DND-41 (cell line): ENCODE data around the gene SLC39A6.

Experiments
- ATAC-seq: fragments of 200-7000 bp; cut with Tn5 transposase; 3 replicates; pipeline ENCODE4 v1.9.1; 2021; ENCODE audit warnings: low read depth; ENCODE audit not compliant: insufficient read depth
- DNase-seq: peaks from one replicate; pipeline ENCODE4 v3.0.0-alpha.2; 2020
- H2AFZ ChIP-seq: 2 replicates; pipeline ENCODE4 v1.6.0; 2012; ENCODE audit warnings: low read depth, low read length
- H3K27ac ChIP-seq: 2 replicates; pipeline ENCODE4 v1.5.1; 2012; ENCODE audit warnings: low read length, inconsistent platforms
- H3K27me3 ChIP-seq: fragments of 200-600 bp; sonication (generic); 2 replicates; pipeline ENCODE4 v1.6.0; 2012; ENCODE audit warnings: low read length, mild to moderate bottlenecking, inconsistent platforms; ENCODE audit not compliant: insufficient read depth, poor library complexity
- H3K36me3 ChIP-seq: 2 replicates; pipeline ENCODE4 v1.5.1; 2012; ENCODE audit warnings: low read length, inconsistent platforms; ENCODE audit not compliant: insufficient read depth
- H3K4me1 ChIP-seq: 2 replicates; pipeline ENCODE4 v1.5.1; 2012; ENCODE audit warnings: mild to moderate bottlenecking, low read length; ENCODE audit not compliant: insufficient read depth
- H3K4me2 ChIP-seq: 2 replicates; pipeline ENCODE4 v1.6.0; 2012; ENCODE audit warnings: mild to moderate bottlenecking, moderate library complexity, low read length, inconsistent platforms; ENCODE audit not compliant: insufficient read depth
- H3K4me3 ChIP-seq, 2 experiments: fragments of 200-600 bp in 1 of 2; shearing (Covaris generic) in 1 of 2; 2 replicates each; pipeline ENCODE4 v1.5.1; 2012 to 2016; ENCODE audit warnings: inconsistent platforms in 2 of 2, low read length in 2 of 2, mild to moderate bottlenecking in 2 of 2, low read depth in 1 of 2, moderate library complexity in 1 of 2
- H3K79me2 ChIP-seq: 2 replicates; pipeline ENCODE4 v1.6.0; 2012; ENCODE audit warnings: low read length, inconsistent platforms; ENCODE audit not compliant: insufficient read depth
- H3K9ac ChIP-seq: 2 replicates; pipeline ENCODE4 v1.6.0; 2012; ENCODE audit warnings: low read depth, mild to moderate bottlenecking, inconsistent platforms, low read length, moderate library complexity
- H3K9me3 ChIP-seq: 2 replicates; pipeline ENCODE4 v1.5.1; 2012; ENCODE audit warnings: low read length, moderate library complexity, mild to moderate bottlenecking, inconsistent platforms; ENCODE audit not compliant: insufficient read depth, severe bottlenecking
- H4K20me1 ChIP-seq: 2 replicates; pipeline ENCODE4 v1.6.0; 2012; ENCODE audit warnings: low read length; ENCODE audit not compliant: insufficient read depth
- EZH2 ChIP-seq: IDR thresholded peaks from 3 replicates; pipeline ENCODE4 v1.6.1; 2012; ENCODE audit warnings: borderline replicate concordance, low read depth, mild to moderate bottlenecking, moderate library complexity, low read length, inconsistent platforms; ENCODE audit not compliant: severe bottlenecking
- TF ChIP-seq, protein P1 (sequence below): IDR thresholded peaks from 2 replicates; pipeline ENCODE4 v1.5.1; 2012; ENCODE audit warnings: borderline replicate concordance, low read length, moderate library complexity, mild to moderate bottlenecking; ENCODE audit not compliant: poor library complexity, severe bottlenecking; ENCODE audit errors: extremely low read depth

The SLC39A6 gene

DNA sequence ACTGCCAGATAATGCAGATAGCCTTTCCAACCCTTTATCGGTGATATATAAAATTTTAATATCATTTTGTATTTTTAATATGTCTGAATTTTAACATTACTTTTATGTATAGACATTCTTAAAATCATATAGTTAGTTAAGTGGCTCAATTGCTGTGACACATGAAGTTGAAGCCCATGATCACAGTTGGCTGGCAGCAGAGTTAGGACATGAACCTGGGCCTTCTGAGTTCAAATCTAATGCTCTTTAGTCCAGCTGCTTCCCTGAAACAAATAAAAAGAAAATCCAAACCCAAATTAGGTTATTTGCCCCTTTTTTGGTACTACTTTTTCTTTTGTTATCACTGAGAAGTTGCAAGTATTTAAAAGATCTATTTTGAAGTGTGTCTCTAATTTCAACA lies 6.1 kb upstream of the SLC39A6 start:
- peaks cover 60% of the 10 kb centered on the region for H3K79me2 ChIP-seq
- peaks cover 66% of the 10 kb centered on the region for H3K36me3 ChIP-seq
- H3K4me2 ChIP-seq = no peak overlapping the region
- H3K9me3 ChIP-seq = no peaks in the 10 kb centered on the region
- H2AFZ ChIP-seq = no peak overlapping the region
- H3K27me3 ChIP-seq = no peaks in the 10 kb centered on the region
- no peak overlapping the region for H3K4me3 ChIP-seq
- peaks cover 34% of the 10 kb centered on the region; the same call in 1 of the 2 replicates for H4K20me1 ChIP-seq
- no peak for DNase-seq
- peaks cover 33% of the 10 kb centered on the region for H3K4me1 ChIP-seq
- H3K27ac ChIP-seq = no peak overlapping the region
- H3K9ac ChIP-seq = no peak overlapping the region
- no peak for TF ChIP-seq EZH2
- TF ChIP-seq, protein P1, sequence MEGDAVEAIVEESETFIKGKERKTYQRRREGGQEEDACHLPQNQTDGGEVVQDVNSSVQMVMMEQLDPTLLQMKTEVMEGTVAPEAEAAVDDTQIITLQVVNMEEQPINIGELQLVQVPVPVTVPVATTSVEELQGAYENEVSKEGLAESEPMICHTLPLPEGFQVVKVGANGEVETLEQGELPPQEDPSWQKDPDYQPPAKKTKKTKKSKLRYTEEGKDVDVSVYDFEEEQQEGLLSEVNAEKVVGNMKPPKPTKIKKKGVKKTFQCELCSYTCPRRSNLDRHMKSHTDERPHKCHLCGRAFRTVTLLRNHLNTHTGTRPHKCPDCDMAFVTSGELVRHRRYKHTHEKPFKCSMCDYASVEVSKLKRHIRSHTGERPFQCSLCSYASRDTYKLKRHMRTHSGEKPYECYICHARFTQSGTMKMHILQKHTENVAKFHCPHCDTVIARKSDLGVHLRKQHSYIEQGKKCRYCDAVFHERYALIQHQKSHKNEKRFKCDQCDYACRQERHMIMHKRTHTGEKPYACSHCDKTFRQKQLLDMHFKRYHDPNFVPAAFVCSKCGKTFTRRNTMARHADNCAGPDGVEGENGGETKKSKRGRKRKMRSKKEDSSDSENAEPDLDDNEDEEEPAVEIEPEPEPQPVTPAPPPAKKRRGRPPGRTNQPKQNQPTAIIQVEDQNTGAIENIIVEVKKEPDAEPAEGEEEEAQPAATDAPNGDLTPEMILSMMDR = no peak
- ATAC-seq = no peak

DNA sequence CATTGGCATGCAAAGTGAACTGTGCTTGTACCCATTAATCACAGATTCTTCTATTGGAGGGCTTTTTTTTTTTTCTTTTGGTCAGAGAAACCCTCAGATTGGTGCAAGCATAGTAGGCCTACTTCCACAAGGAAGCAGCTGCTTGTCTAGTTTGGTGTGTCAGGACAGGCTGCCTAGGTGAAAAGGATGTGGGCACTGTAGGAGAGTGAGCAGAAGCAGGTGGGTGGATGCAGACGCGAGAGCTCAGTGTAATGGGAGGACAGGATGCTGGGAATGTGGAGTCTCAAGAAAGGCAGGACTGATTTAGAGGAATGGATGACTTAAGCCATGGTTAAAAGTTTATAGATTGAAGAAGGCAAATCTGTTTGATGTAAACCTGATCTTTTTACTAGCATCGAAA lies 3.6 kb upstream of the SLC39A6 start:
- H3K9ac ChIP-seq = no peak overlapping the region
- peaks cover 47% of the 10 kb centered on the region for H3K36me3 ChIP-seq
- no peak overlapping the region; a peak in 1 of 4 replicates for H3K4me3 ChIP-seq
- H3K9me3 ChIP-seq = no peaks in the 10 kb centered on the region
- H3K4me1 ChIP-seq = peaks cover 41% of the 10 kb centered on the region
- H3K79me2 ChIP-seq = peaks cover 84% of the 10 kb centered on the region
- no peak for ATAC-seq
- TF ChIP-seq, protein P1 = no peak
- TF ChIP-seq EZH2 = no peak
- no peak overlapping the region for H2AFZ ChIP-seq
- no peaks in the 10 kb centered on the region for H3K27me3 ChIP-seq
- no peak overlapping the region for H3K27ac ChIP-seq
- peak overlapping the region; percentile 72; the same call in 1 of the 2 replicates for H3K4me2 ChIP-seq
- peaks cover 34% of the 10 kb centered on the region; the same call in 1 of the 2 replicates for H4K20me1 ChIP-seq
- DNase-seq = no peak

DNA sequence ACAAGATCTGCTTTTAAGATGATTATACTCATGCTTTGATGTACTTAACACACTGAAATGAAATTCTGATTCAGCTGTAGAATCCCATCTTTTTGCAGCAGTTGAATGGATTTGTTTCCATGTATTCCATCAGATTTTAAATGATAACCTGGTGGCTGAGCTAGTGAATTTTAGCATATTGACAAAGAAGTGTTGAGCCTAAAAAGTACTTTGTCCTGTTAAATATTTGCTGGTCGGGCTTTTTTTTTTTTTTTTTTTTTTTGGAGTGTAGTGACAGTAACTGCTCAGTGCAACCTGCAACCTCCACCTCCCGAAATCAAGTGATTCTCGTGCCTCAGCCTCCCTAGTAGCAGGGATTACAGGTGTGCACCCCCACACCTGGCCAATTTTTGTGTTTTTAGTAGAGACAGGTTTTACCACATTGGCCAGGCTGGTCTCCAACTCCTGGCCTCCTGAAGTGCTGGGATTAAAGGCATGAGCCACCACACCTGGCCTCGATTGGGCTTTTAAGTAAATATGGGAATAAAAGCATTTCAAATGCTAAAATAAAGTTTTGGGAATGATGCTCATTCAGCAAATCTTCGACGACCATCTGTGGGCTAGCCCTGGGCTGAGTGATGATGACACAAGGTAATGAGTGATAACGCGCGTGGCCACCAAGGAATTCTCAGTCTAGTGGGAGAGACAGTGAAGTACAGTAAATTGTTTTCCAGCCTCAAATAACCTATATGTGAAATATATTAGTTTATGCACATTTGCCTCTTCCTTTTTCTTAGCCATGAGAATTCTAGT lies 2.7 kb upstream of the SLC39A6 start:
- Histone ChIP-seq H3K4me1 (peaks cover 49% of the 10 kb centered on the region), H3K27ac (no peak overlapping the region; the same call in 1 of the 2 replicates), H3K9me3 (no peaks in the 10 kb centered on the region), H2AFZ (no peak overlapping the region), H3K36me3 (peaks cover 38% of the 10 kb centered on the region), H3K27me3 (no peaks in the 10 kb centered on the region), H3K4me2 (peak overlapping the region; percentile 72), H3K4me3 (peak overlapping the region in 1 of 2 experiments; percentile 93; a peak in 2 of 4 replicates), H3K79me2 (peaks cover 93% of the 10 kb centered on the region), H4K20me1 (peaks cover 34% of the 10 kb centered on the region; the same call in 1 of the 2 replicates), H3K9ac (peak overlapping the region; percentile 24; the same call in 1 of the 2 replicates)
- no peak for ATAC-seq
- TF ChIP-seq, protein P1 = no peak
- TF ChIP-seq EZH2 = no peak
- no peak for DNase-seq
